GM18526 (cell line): ENCODE measurements around the gene STOX2.

Source experiments
- POLR2A ChIP-seq: IDR thresholded peaks from 3 replicates; pipeline ENCODE4 v1.6.1; 2011; ENCODE audit not compliant: insufficient read length; ENCODE audit errors: extremely low read depth

Gene STOX2

GRCh38 chr4:183876268-183876934 is 28.7 kb upstream of the STOX2 start:
- TF ChIP-seq POLR2A, result no peak

GRCh38 chr4:183878251-183878970 is 26.7 kb upstream of the STOX2 start:
- no peak for TF ChIP-seq POLR2A

DNA sequence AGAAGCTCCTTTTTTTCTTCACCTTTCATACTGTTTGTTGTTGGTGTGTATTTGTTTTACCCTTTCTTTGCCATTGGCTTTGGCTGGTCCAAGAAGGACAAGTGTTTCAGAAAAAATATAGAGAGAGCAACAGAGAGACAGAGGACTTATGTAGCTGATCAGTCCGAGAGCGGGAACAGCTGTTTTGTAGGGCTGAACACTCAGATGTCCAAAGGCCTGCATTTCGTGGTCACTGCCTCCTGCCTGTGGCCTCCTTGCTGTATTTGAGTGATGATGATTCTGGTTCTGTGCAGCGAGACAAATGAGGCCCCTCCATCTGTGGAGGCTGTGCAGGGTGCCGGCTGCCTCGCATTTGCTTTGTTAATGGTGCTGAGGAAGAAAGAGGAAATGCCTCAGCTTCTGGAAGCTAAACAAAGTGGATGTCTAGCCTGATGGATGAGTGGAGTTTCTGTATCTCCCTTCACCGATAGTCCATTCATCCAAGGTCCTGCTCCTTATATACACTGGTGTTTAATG is 19.8 kb upstream of the STOX2 start:
- no peak for TF ChIP-seq POLR2A

DNA sequence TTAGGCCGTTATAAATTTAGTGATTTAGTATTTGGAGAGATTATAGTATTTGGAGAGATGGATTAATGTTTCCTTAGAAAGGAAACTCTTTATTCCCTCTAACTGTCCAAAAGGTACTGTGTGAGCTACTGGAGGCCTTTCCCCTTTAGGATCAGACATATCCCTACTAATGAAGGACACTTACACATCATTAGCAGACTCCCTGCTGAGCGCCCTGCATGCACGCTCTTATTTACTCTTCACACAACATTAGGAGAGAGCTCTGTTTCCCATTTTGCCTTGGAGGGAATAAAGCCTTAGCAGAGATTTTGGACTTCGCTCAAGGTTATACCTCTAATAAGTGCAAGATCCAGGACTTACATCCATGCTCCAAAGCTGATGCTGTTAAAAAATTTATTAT is 17.8 kb upstream of the STOX2 start:
- TF ChIP-seq POLR2A, result no peak

- no peak for TF ChIP-seq POLR2A
Observed at GRCh38 chr4:183888564-183888963, 16.5 kb upstream of the STOX2 start.

DNA sequence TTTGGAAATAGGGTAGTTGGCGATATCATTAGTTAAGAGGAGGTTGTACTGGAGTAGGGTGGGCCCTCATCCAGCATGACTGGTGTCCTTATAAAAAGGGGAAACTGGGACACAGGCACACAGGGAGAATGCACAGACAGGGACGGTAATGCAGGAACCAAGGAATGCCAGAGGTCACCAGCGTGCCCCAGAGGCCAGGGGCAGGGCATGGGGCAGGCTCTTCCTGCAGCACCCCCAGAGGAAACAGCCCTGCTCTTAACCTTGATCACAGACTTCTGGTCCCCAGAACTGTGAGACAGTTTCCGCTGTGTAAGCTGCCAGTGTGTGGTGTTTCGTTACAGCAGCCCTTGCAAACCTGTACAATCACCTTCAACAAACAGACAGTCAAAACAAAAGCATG is 15.9 kb upstream of the STOX2 start:
- TF ChIP-seq POLR2A, result no peak

- no peak for TF ChIP-seq POLR2A
Observed at GRCh38 chr4:183897193-183897592, 7.9 kb upstream of the STOX2 start.

- no peak for TF ChIP-seq POLR2A
Observed at GRCh38 chr4:183898456-183898855, 6.7 kb upstream of the STOX2 start.

- no peak for TF ChIP-seq POLR2A
Observed at GRCh38 chr4:183903021-183903760, 1.9 kb upstream of the STOX2 start.

GRCh38 chr4:183905593-183906488 is 734 bp downstream of the STOX2 start:
- no peak for TF ChIP-seq POLR2A

DNA sequence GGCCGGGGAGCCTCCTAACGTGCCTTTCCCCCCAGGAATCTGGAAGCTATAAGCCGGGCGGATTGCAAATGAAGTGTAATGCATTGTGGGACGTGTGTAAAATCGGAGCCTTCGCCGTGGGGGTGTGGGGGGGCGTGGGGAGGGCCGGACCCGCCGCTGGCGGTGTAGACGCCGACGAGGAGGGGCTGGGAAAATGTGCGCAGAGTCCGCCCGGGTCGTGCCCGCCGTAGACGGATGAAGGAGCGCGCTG is 1.3 kb downstream of the STOX2 start:
- TF ChIP-seq POLR2A, result no peak

DNA sequence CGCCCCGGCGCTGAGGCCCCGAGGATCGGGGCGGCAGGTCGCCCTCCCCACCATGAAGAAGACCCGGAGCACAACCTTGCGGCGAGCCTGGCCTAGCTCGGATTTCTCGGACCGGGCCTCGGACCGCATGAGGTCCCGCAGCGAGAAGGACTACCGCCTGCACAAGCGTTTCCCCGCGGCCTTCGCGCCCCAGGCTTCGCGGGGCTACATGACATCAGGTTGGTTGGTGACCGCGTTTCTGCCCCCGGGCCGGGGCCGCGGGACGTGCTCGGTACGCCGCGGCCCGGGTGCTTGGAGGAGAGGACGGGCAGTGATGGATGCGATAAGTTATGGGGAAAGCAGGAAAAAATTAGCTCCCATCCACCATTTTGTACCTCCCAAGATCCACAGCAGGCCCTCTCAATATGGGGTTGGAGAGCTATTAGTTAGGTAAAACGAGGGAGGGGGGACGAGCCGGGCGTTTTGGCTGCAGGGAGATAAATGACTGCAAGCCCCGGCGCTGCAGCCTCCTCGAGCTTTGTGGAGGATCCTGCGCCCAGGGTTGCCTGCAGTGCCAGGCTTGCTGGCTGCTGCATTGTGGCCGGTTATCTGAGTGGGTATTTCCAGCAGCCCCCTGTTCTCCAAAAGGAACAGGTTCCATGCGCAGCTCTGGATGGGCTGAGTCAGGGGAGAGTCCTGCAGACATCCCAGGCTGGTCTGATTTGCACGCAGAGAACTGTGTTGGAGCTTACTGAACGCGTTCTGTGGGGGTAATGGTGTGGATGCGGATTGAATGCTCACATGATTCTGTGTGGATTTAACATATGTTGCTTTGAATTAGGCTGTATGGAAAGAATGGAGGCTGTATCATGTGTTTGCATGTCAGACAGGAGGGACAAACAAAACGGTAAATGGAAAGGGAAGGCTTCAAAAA is 1.9 kb downstream of the STOX2 start:
- TF ChIP-seq POLR2A, result no peak

- TF ChIP-seq POLR2A, result no peak
Observed at GRCh38 chr4:183907871-183908683, 3.0 kb downstream of the STOX2 start.
